Sigmoid colon (tissue), 7 donors: ENCODE measurements around the gene PJVK. TPM values are rescaled to one million over a fixed set of nuclear protein-coding genes. Genes with fewer than 3 reads are reported as not detected.
"Not testable (repeated sequence)": the region's sequence is repeated elsewhere in the genome, so short reads cannot be mapped to it uniquely, and the experiment has no call there.

Experiments
- DNase-seq: peaks from one replicate; pipeline ENCODE4 v3.0.0-alpha.2; 2019
- H3K27ac ChIP-seq, 4 donors: fragments of 200-600 bp; sonication (generic); one replicate each; pipeline ENCODE4 v1.5.1; 2016 to 2019; ENCODE audit warnings: mild to moderate bottlenecking in 1 of 4
- H3K27me3 ChIP-seq, 3 donors: fragments of 200-600 bp; sonication (generic); one replicate each; pipeline ENCODE4 v1.5.1; 2019; ENCODE audit warnings: mild to moderate bottlenecking in 1 of 3
- H3K36me3 ChIP-seq, 4 donors: fragments of 200-600 bp; sonication (generic); one replicate each; pipeline ENCODE4 v1.5.1; 2016 to 2019
- H3K4me1 ChIP-seq, 4 donors: fragments of 200-600 bp; sonication (generic); one replicate each; pipeline ENCODE4 v1.5.1; 2017 to 2019
- H3K4me3 ChIP-seq, 4 donors: fragments of 200-600 bp; sonication (generic); one replicate each; pipeline ENCODE4 v1.5.1; 2017 to 2019; ENCODE audit warnings: mild to moderate bottlenecking in 2 of 4, moderate library complexity in 1 of 4
- H3K9me3 ChIP-seq, 4 donors: fragments of 200-600 bp in 3 of 4; sonication (generic) in 3 of 4; one replicate each; pipeline versions ENCODE4 v1.5.1 to v1.6.1; 2013 to 2019
- CTCF ChIP-seq, 4 experiments: fragments of 450-650 bp in 3 of 4; fragments of 200-600 bp in 1 of 4; IDR thresholded peaks; one replicate each; pipeline ENCODE4 v1.5.1; 2016 to 2019; ENCODE audit warnings: antibody characterized with exemption in 4 of 4, mild to moderate bottlenecking in 3 of 4, moderate library complexity in 2 of 4
- EP300 ChIP-seq, 4 donors: sonication (generic); formaldehyde crosslinking; IDR thresholded peaks; one replicate each; pipeline ENCODE4 v1.6.1; 2017; ENCODE audit warnings: antibody characterized with exemption in 4 of 4
- POLR2A ChIP-seq, 2 donors: fragments of 450-650 bp; IDR thresholded peaks; one replicate each; pipeline ENCODE4 v1.6.1; 2016; ENCODE audit warnings: antibody characterized with exemption in 2 of 2, mild to moderate bottlenecking in 2 of 2, moderate library complexity in 2 of 2
- POLR2AphosphoS5 ChIP-seq, 4 donors: sonication (generic); formaldehyde crosslinking; IDR thresholded peaks; one replicate each; pipeline ENCODE4 v1.6.1; 2017; ENCODE audit warnings: antibody characterized with exemption in 4 of 4
- WGBS, 2 donors: extraction: QIAGEN DNeasy Blood & Tissue Kit; methylation state at CpG; one replicate each; pipeline ENCODE4 v1.1.7; 2013; 5-methylcytosine and 5-hydroxymethylcytosine counted together
- intact Hi-C: fragments of 100-400 bp; cut with DNase I; formaldehyde crosslinking; loops from one replicate; pipeline ENCODE4 v1.15.1; 2023
- polyA plus RNA-seq, 3 donors: library from polyadenylated mRNA; stranded (reverse); fragments of 200-250 nt; gene quantifications; one replicate each; pipeline ENCODE4 v1.2.3, GENCODE V29; 2013
- total RNA-seq, 4 donors: library from RNA; depleted of rRNA; stranded (reverse); fragments of >200 nt; gene quantifications; one replicate each; pipeline ENCODE4 v1.1.0, GENCODE V29; 2016
- donor health status: healthy with polysubstance abuse.
- donor health status: Bipolar disorder and iron deficiency.
- donor health status: healthy.

The PJVK gene
- total and polyA plus RNA-seq, 7 donors: 0.85 to 8.3 (median 3.0) TPM; not detected in 2

- intact Hi-C loops: no loop called here
- H3K27ac ChIP-seq: no peak overlapping the region
- peaks cover 0 to 8% (median 0%) of the 10 kb centered on the region in 4 donors for H3K4me1 ChIP-seq
- H3K27me3 ChIP-seq: no peaks in the 10 kb centered on the region
- H3K4me3 ChIP-seq: no peak overlapping the region
- TF ChIP-seq CTCF (IDR thresholded peaks at IDR 0.05): no peak
- no peak for TF ChIP-seq POLR2AphosphoS5 (IDR thresholded peaks at IDR 0.05)
- no peak for TF ChIP-seq EP300 (IDR thresholded peaks at IDR 0.05)
- TF ChIP-seq POLR2A (IDR thresholded peaks at IDR 0.05): no peak
- H3K9me3 ChIP-seq: no peaks in the 10 kb centered on the region
- DNase-seq: no peak
- 89 to 91% methylated on average over 5 of the region's 5 CpGs for WGBS, 2 donors
- no peaks in the 10 kb centered on the region for H3K36me3 ChIP-seq
Observed at GRCh38 chr2:178409261-178409660, 41.9 kb upstream of the PJVK start.

GRCh38 chr2:178412047-178412446 lies 39.1 kb upstream of the PJVK start:
- intact Hi-C loops: loop anchor here (5.0 to 10.0 kb wide), 3 partner anchors 220 to 607 kb away; partner anchors contain the start of genes OSBPL6 and RBM45
- Histone ChIP-seq H3K4me1 (peaks cover 0 to 23% (median 5%) of the 10 kb centered on the region in 4 donors), H3K27me3 (no peaks in the 10 kb centered on the region), H3K27ac (no peak overlapping the region), H3K4me3 (no peak overlapping the region), H3K9me3 (no peaks in the 10 kb centered on the region), H3K36me3 (no peaks in the 10 kb centered on the region)
- 32 to 63% methylated on average over 3 of the region's 3 CpGs for WGBS, 2 donors
- DNase-seq: no peak
- TF ChIP-seq EP300 (IDR thresholded peaks at IDR 0.05) (no peak), POLR2A (IDR thresholded peaks at IDR 0.05) (no peak), POLR2AphosphoS5 (IDR thresholded peaks at IDR 0.05) (no peak), CTCF (IDR thresholded peaks at IDR 0.05) (no peak)

GRCh38 chr2:178412453-178412852 lies 38.7 kb upstream of the PJVK start:
- not testable (repeated sequence) for H3K4me3 ChIP-seq, H3K9me3 ChIP-seq, DNase-seq, H3K27me3 ChIP-seq, H3K27ac ChIP-seq, H3K36me3 ChIP-seq
- intact Hi-C loops: loop anchor here (5.0 to 10.0 kb wide), 3 partner anchors 220 to 608 kb away; partner anchors contain the start of genes OSBPL6 and RBM45
- 97 to 98% methylated on average over 8 of the region's 8 CpGs for WGBS, 2 donors
- H3K4me1 ChIP-seq: peaks cover 0 to 23% (median 5%) of the 10 kb centered on the region in 4 donors

- TF ChIP-seq POLR2AphosphoS5 (IDR thresholded peaks at IDR 0.05) (peak in 3 of 4 donors; percentile 33 to 74 (median 52)), CTCF (IDR thresholded peaks at IDR 0.05) (peak in 2 of 4 experiments; percentile 12 to 18), POLR2A (IDR thresholded peaks at IDR 0.05) (peak in 1 of 2 donors; percentile 18), EP300 (IDR thresholded peaks at IDR 0.05) (no peak)
- Histone ChIP-seq H3K27me3 (no peaks in the 10 kb centered on the region), H3K36me3 (no peaks in the 10 kb centered on the region), H3K4me3 (peak overlapping the region; percentile 46 to 63 (median 62)), H3K9me3 (no peaks in the 10 kb centered on the region), H3K4me1 (peaks cover 0 to 23% (median 5%) of the 10 kb centered on the region in 4 donors), H3K27ac (peak overlapping the region; percentile 90 to 94 (median 91))
- 0 to 1% methylated on average over 45 of the region's 45 CpGs for WGBS, 2 donors
- DNase-seq: peak; percentile 89
- intact Hi-C loops: loop anchor here (1.0 to 10.0 kb wide), 4 partner anchors 16 to 609 kb away; partner anchors contain the start of genes OSBPL6 and RBM45
Observed at GRCh38 chr2:178413472-178414265, 37.5 kb upstream of the PJVK start.
